H1 (cell line): Measurements from ENCODE around the gene DLGAP3. TPM values are rescaled to one million over a fixed set of nuclear protein-coding genes. Genes with fewer than 3 reads are reported as not detected.

Experiments used
- CHD7 ChIP-seq: fragments of 300-600 bp; sonication (generic); IDR thresholded peaks from 2 replicates; pipeline ENCODE4 v1.7.1; 2012; ENCODE audit warnings: low read length, moderate library complexity, mild to moderate bottlenecking, inconsistent platforms; ENCODE audit not compliant: insufficient replicate concordance
- GTF2F1 ChIP-seq: IDR thresholded peaks from 2 replicates; pipeline ENCODE4 v1.6.1; 2012; ENCODE audit warnings: low read depth, low read length, improper control_type of control experiment, borderline replicate concordance
- USF2 ChIP-seq: IDR thresholded peaks from 2 replicates; pipeline ENCODE4 v1.6.1; 2011; ENCODE audit warnings: low read length, improper control_type of control experiment
- polyA plus RNA-seq, 7 experiments: library from polyadenylated mRNA; depleted of rRNA in 3 of 7; stranded (reverse) in 5 of 7; unstranded in 2 of 7; fragments of >200 nt in 5 of 7; fragments of 200-250 nt in 2 of 7; gene quantifications; 1 replicate in 5 of 7; 2 replicates in 1 of 7; 4 replicates in 1 of 7; pipeline versions ENCODE4 v1.2.1 to v1.2.3, GENCODE V29; 2011 to 2013; ENCODE audit warnings: missing spikeins in 2 of 7, mixed read lengths in 2 of 7
- total RNA-seq: library from RNA; stranded (reverse); fragmentation: NEBNext Ultra II Directional; extraction: Animal tissue kit (Norgen Biotek cat#: 25700); gene quantifications from 2 replicates; pipeline ENCODE4 v1.2.1, GENCODE V29; 2021

Gene DLGAP3
- total and polyA plus RNA-seq, 2 of the 8 experiments (the other 6 are each of a cell fraction or from before 2014, with no cell fraction given): 3.8 to 13.2 TPM

GRCh38 chr1:34901919-34902318, 27.5 kb downstream of the DLGAP3 start (continued):
- TF ChIP-seq CHD7: no peak
- TF ChIP-seq USF2: no peak
- no peak for TF ChIP-seq GTF2F1
